Measurements from ENCODE around the gene MOB3B.
"Not testable (repeated sequence)": the region's sequence is repeated elsewhere in the genome, so short reads cannot be mapped to it uniquely, and the experiment has no call there.

The MOB3B gene

GRCh38 chr9:27421577-27421976 lies 108.0 kb downstream of the MOB3B start:
- DNase-seq (ENCODE audit: low read depth), result no peak

- not testable (repeated sequence) for DNase-seq (ENCODE audit: low read depth)
Measured at GRCh38 chr9:27419558-27419957, 110.1 kb downstream of the MOB3B start.

- no peak for DNase-seq (ENCODE audit: low read depth)
Measured at GRCh38 chr9:27414220-27414761, 115.3 kb downstream of the MOB3B start.

GRCh38 chr9:27413511-27414219 lies 115.9 kb downstream of the MOB3B start:
- DNase-seq (ENCODE audit: low read depth), result no peak

GRCh38 chr9:27412963-27413362 lies 116.7 kb downstream of the MOB3B start:
- no peak for DNase-seq (ENCODE audit: low read depth)

- DNase-seq (ENCODE audit: low read depth), result no peak
Measured at GRCh38 chr9:27412081-27412480, 117.5 kb downstream of the MOB3B start.

GRCh38 chr9:27408482-27408881 lies 121.1 kb downstream of the MOB3B start:
- no peak for DNase-seq (ENCODE audit: low read depth)

- DNase-seq (ENCODE audit: low read depth), result no peak
Measured at GRCh38 chr9:27408001-27408400, 121.6 kb downstream of the MOB3B start.

- no peak for DNase-seq (ENCODE audit: low read depth)
Measured at GRCh38 chr9:27407491-27407890, 122.1 kb downstream of the MOB3B start.

- DNase-seq (ENCODE audit: low read depth), result no peak
Measured at GRCh38 chr9:27404661-27405060, 125.0 kb downstream of the MOB3B start.

- DNase-seq (ENCODE audit: low read depth), result no peak
Measured at GRCh38 chr9:27402626-27403025, 127.0 kb downstream of the MOB3B start.

- DNase-seq (ENCODE audit: low read depth), result no peak
Measured at GRCh38 chr9:27400334-27400880, 129.2 kb downstream of the MOB3B start.

- no peak for DNase-seq (ENCODE audit: low read depth)
Measured at GRCh38 chr9:27398982-27399653, 130.5 kb downstream of the MOB3B start.

- DNase-seq (ENCODE audit: low read depth), result no peak
Measured at GRCh38 chr9:27396495-27396894, 133.1 kb downstream of the MOB3B start.

- no peak for DNase-seq (ENCODE audit: low read depth)
Measured at GRCh38 chr9:27395484-27395921, 134.1 kb downstream of the MOB3B start.

- no peak for DNase-seq (ENCODE audit: low read depth)
Measured at GRCh38 chr9:27394826-27395201, 134.8 kb downstream of the MOB3B start.

GRCh38 chr9:27394154-27394825 lies 135.3 kb downstream of the MOB3B start:
- no peak for DNase-seq (ENCODE audit: low read depth)

- DNase-seq (ENCODE audit: low read depth), result no peak
Measured at GRCh38 chr9:27393054-27393846, 136.4 kb downstream of the MOB3B start.

GRCh38 chr9:27392451-27392850 lies 137.2 kb downstream of the MOB3B start:
- DNase-seq (ENCODE audit: low read depth), result no peak

- DNase-seq (ENCODE audit: low read depth), result no peak
Measured at GRCh38 chr9:27391040-27391895, 138.3 kb downstream of the MOB3B start.

GRCh38 chr9:27388150-27388549 lies 141.5 kb downstream of the MOB3B start:
- no peak for DNase-seq (ENCODE audit: low read depth)

Data from stimulated activated CD8-positive, alpha-beta memory T cell treated with anti-CD3 and anti-CD28 coated beads, Interleukin-12 subunit alpha, Interleukin-12 subunit beta, amount 100 ng/mL, for 4 hours (primary cell).